HG03520 (cell line): ENCODE measurements around the gene CEMIP.
"Not testable (repeated sequence)": the region's sequence is repeated elsewhere in the genome, so short reads cannot be mapped to it uniquely, and the experiment has no call there.

Experiments used
- ATAC-seq: cut with Tn5 transposase; IDR thresholded peaks from one replicate; pipeline ENCODE4 v1.9.1; 2021; ENCODE audit warnings: mild to moderate bottlenecking, moderate library complexity; ENCODE audit not compliant: unreplicated experiment

The CEMIP gene

DNA sequence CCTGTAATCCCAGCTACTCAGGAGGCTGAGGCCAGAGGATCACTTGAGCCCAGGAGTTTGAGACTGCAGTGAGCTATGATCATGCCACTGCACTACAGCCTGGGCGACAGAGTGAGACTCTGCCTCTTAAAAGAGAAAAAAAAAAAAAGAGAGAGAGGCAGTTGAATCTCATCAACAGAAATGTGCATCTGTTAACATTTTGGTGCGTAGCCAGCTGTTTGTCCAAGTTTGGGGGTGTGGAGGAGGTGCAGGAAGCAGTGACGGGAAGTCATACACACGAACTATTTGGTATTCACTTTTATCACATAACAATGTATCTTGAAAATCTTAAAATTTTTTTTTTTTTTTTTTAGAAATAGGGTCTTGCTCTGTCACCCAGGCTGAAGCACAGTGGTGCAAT, 18.2 kb upstream of the CEMIP start:
- ATAC-seq, result no peak

DNA sequence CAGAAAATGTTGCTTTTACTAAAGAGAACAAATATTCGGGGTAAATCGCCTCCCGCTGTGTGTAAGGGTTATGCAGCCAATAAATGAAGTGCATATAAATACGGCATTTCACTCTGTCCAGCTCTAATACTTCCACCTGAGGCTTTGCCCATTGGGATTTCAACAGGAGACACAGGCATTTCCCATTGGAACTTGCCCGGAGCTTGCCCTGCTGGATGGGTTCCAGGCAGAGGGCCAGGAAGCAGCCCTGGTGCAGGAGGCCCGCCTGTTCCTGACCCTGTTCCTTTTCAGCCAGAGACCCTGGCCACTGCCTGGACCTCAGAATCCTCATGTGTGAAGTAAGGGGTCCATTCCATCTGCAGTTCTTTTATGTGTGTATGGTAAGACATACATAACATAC, 17.4 kb upstream of the CEMIP start:
- no peak for ATAC-seq

GRCh38 chr15:80763235-80763634, 15.9 kb upstream of the CEMIP start:
- ATAC-seq, result not testable (repeated sequence)

- no peak for ATAC-seq
Observed at GRCh38 chr15:80764535-80764934, 14.6 kb upstream of the CEMIP start.

DNA sequence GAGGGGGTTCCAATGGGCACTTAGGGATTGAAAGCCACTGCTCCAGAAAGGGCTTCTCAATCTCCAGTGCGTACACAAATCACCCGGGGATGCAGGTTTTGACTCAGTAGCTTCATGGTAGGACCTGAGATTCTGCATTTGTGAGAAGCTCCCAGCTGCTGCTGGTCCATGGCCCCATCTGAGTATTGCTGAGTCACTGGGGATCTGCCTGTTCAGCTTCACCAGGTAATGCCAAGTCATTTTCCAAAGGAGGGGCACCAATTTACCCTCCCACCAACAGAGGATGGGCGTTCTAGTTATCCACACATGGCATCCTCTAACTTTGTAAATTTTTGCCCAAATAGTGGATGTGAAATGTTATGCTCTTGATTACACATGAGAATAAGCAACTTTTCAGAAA, 12.9 kb upstream of the CEMIP start:
- no peak for ATAC-seq

DNA sequence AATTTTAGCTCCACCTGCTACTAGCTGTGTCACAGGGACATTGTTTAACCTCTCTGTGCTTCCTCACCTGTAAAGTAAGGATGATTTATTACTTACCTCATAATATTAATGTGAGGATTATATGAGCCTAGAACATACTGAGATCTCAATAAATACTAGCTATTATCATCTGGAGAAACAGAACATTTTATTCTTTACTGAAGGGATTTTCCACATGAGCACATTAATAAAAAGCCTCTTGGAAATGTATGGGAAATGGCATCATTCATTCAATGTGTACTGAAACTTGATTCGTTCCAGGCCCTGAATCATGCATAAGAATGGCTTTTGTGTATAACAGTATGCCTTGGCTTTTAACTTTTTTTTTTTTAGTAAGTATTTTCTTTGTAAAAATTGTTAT, 11.0 kb upstream of the CEMIP start:
- ATAC-seq, result no peak

GRCh38 chr15:80769153-80769828, 9.9 kb upstream of the CEMIP start:
- ATAC-seq, result no peak

DNA sequence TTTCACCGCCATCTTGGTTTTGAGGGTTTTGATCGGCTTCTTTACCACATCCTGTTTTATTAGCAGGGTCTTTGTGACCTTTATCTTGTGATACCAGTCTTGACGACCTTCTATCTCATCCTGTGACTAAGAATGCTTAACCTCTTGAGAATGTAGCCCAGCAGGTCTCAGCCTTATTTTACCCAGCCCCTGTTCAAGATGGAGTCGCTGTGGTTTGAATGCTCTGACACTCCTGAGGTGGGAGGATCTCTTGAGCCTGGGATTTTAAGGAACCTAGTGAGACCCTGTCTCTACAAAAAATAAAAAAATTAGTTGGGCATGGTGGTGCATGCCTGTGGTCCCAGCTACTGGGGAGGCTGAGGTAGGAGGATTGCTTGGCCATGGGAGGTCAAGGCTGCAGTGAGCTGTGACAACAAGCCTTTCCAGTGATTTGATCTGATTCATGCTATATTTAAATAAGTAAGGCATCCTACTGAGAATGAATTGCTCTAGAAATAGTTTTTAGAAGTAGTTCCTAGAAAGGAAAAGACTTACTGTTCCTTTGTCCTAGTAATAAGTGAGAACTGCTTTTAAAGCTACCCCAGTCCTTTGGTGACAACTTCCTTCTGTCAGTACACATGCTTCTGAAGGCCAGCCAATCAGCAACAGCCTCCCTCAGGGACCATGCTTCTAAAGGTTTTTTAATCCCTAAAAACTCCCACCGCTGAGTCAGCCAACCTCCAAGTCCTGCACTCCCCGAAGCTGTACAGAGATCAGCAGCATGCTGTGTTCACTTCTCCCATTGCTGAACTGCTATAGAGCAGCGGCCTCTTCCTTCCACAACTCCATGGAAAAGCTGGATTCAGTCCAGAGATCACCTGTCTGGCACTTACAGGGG, 9.1 kb upstream of the CEMIP start:
- ATAC-seq, result no peak

GRCh38 chr15:80773122-80773551, 6.0 kb upstream of the CEMIP start:
- ATAC-seq, result no peak

DNA sequence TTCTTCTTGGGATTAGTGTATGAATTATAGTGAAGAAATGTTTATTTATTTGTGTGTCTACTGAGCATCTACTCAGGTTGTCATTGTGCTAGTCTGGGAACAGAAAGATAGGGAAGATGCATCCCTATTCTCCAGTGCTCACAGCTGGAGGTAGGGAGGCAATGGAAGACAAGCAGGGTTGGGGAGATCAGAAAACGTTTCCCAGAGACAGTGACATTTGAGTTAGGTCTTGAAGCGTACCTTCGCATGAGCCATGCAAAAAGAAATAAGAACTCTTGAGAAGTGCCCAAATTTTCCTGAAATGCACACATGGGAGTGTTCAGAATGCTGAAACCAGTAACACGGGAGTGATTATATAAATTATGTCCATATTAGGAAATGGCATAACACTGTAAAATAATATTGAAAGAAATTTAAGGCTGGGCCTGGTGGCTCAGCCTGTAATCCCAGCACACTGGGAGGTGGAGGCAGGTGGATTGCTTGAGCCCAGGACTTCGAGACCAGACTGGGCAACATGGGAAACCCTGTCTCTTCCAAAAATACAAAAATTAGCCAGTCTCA, 5.3 kb upstream of the CEMIP start:
- ATAC-seq, result no peak

DNA sequence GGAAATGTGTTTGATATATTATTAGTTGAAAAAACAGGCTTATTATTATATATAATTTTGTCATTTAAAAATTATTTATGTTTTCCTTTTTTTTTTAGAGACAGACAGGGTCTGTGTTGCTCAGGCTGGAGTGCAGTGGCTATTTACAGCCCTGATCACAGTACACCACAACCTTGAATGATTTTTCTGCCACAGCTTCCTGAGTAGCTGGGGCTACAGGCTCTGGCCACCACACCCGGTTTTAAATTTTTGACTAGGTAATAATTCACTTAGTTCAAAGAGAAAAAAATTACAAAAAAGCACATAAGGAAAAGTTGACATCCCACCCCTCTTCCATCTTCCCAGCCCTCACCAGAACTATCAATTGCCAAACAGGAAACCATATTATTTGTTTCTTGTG, 4.7 kb upstream of the CEMIP start:
- ATAC-seq, result no peak

- ATAC-seq, result no peak
Observed at GRCh38 chr15:80775338-80775737, 3.8 kb upstream of the CEMIP start.

DNA sequence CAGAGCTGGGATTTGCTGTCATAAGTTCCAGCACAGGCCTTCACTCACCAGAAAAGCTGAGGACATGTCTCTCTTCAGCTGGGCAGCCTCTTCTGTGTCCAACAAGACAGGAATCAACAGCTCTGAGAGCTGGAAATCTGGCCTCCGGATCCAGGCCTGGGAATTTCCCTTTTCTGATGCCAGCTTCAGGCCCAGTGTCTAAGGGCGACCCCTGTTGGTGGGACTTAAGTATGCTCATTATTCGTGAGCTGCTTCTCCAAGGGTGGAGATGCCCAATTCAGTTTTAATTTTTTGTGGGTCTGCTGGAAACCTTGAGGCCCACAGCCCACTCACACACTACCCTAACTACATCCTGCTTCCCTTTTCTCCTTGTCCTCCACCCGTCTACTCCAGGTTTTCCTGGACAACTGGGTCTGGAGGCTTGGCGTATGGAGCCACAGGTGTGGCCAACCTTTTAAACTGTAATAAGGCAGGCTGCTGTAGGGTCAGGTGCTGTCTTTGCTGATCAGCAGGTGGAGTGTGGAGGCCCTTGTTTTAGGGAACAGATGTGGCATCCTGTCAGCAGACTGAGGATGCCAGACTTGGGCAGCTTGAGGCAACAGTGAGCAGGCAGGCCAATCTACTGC, 2.6 kb upstream of the CEMIP start:
- ATAC-seq, result no peak

DNA sequence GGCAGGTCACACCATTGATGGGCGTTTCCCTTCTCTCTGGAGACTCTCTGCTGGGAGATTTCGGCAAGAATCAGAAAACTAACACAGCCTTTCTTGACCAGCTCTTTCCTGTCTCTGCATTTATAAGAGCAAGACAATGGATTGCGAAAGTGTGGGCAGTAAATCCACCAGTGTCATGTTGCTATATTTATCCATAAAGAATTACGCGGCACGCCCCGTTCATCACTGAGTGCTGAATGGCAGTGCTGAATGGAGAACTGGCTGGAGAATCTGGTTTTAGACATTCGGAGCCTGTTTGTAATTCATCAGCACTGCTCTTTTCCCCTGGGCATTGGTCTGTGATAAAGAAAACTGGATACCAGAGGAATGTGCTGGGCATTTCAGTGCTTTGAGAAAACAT, 2.0 kb upstream of the CEMIP start:
- no peak for ATAC-seq

DNA sequence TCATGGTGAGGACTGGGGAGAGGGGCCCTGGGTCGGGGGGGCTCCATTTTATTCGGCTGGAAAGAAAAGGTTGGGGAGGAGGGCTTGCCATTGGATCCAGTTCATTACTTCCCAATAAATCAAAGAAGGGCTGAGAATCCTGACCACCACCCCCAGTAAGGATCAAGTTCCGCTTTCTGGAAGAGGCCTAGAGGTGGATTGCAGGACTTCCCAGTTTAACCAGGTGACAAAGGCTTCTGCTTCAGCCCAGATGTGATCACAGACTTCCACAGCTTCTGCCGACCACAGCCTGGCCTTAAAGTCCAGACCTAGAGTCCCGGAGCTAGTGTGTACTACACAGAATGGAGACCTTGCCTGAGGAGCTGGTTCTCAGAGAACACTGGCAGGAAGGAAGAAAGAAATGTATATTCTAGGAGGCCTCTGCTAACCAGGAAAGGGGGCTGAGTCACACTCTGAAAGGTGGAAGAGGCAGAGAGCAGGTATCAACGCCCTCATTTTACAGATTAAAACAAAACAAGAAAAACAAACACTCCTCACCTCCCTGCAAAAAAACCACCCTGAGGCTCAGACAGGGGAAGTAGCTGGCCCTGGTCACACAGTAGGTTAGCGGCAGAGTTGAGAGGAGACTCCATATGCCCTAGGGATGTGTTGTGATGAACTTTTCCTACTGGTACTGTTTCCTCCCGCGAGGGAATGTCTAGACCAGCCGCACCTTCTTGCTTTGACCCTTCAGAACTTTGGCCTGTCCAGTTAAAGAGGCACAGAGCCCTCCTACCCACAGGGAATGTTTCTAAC, 1.1 kb upstream of the CEMIP start:
- ATAC-seq, result no peak

- no peak for ATAC-seq
Observed at GRCh38 chr15:80778621-80778963, 578 bp upstream of the CEMIP start.

- ATAC-seq, result no peak
Observed at GRCh38 chr15:80779658-80780415, 667 bp downstream of the CEMIP start.

GRCh38 chr15:80780416-80781221, 1.4 kb downstream of the CEMIP start:
- no peak for ATAC-seq

GRCh38 chr15:80783260-80783659, 4.1 kb downstream of the CEMIP start:
- no peak for ATAC-seq
